NCI-H2196 (cell line): Measurements from ENCODE around the gene ACVR1B.

Experiments
- DNase-seq: peaks from one replicate; lab custom pipeline; 2025; ENCODE audit not compliant: unreplicated experiment; lab: John Stamatoyannopoulos, UW

ACVR1B gene

GRCh38 chr12:52020539-52021336 is 69.2 kb downstream of the ACVR1B start:
- DNase-seq = peak; percentile 52

DNA sequence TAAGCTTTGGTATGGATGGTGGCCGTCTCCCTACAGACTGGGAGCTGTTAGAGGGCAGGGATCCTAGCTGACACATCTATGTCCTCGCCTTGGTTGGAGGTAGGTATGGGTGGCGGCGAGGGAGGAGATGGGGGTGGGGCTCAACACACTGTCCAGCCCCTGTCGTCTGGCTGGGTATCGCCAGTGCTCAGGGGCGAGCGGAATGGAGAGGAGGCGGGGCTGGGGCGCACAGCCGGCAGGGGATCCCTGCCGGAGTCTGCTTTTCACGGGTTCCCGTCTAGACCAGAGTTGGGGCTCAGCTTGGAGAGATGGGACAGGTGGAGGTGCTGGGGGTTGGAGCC is 71.3 kb downstream of the ACVR1B start:
- DNase-seq = no peak

GRCh38 chr12:52023182-52023975 is 71.9 kb downstream of the ACVR1B start:
- peak; percentile 86 for DNase-seq

GRCh38 chr12:52023976-52024688 is 72.6 kb downstream of the ACVR1B start:
- no peak for DNase-seq

DNA sequence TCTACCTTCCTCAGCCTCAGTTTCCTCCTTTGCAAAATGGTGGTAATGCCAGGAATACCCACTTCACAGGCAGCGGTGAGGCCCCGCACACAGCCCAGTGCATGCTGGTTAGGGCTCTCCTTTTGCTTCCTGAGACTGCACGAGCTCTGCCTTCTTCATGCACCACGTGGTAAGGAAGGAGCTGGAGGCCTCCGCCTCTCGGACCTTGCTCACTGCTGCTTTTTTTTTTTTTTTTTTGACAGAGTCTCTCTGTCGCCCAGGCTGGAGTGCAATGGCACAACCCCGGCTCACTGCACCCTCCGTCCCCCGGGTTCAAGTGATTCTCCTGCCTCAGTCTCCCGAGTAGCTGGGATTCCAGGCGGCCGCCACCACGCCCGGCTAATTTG is 73.3 kb downstream of the ACVR1B start:
- DNase-seq = no peak

DNA sequence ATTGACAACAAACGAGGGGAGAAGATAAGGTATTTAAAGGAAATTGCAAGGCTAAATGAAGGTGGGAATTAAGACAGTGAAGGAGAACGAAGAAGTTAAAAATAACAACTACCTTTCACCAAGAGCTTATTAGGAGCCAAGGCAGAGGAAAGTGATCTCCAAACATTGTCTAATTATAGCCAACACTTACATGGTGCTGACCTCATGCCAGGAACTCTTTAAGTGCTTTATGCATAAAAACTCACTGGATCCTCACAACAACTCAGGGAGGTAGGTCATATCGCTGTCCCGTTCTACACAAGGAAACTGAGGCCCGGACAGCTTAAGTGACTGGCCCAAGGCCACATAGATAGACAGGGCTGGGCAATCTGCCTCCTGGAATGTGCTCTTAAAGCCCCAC is 74.8 kb downstream of the ACVR1B start:
- no peak for DNase-seq

DNA sequence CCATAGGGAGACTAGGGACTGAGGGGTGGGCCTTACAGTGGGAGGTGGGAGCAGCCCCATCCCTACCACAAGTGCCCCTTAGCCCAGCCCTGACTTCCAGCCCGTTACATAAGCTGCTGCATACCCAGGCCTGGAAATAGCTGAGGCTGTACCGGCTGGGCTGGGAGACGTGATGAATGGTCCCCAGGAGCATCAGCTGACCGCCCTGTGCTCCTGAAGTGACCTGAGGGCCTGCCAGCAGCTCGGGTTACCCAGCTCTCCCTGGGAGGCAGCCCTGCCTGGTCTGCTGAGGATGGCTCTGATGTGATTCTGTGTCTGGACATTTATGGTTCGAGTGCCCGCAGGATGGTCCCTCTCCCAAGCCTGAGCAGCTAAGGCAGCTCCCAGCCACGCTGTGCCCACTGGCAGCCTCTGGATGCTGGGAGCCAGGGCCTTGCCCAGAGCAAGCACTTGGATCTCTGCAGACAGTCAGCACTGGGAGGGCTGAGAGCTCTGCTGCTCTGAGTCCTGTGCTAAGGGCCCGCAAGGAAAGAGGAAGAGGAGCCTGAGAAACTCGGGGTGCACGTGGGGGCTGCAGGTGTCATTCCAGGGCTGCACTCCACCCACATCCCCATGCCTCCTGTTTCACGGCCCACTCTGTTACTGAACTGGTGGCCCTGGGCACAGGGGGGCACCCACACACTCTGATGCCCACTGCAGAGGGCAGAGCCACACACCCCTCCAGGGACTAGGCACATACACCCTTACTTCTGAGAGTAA is 75.8 kb downstream of the ACVR1B start:
- DNase-seq = peak; percentile 57

GRCh38 chr12:52029685-52030084 is 78.2 kb downstream of the ACVR1B start:
- DNase-seq = peak; percentile 92

DNA sequence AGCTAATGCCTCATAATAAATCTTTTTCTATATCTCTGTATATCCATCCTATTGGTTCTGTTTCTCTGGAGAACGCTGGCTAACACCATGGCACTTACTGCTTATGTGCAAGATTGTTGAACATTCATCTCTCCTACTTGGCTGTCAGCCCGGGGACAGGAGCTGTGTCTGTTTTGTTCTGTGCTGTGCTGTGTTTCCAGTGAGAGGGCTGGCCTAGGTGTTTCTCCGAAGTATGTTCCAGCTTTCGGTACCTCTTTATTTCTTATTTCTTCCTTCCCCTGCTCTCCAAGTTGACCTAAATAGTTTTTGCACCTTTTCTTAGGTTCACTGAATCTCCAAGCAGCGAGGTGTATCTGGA is 80.9 kb downstream of the ACVR1B start:
- peak; percentile 49 for DNase-seq

- DNase-seq = peak; percentile 96
These were observed 81.4 kb downstream of the ACVR1B start for GRCh38 chr12:52032804-52033445.

DNA sequence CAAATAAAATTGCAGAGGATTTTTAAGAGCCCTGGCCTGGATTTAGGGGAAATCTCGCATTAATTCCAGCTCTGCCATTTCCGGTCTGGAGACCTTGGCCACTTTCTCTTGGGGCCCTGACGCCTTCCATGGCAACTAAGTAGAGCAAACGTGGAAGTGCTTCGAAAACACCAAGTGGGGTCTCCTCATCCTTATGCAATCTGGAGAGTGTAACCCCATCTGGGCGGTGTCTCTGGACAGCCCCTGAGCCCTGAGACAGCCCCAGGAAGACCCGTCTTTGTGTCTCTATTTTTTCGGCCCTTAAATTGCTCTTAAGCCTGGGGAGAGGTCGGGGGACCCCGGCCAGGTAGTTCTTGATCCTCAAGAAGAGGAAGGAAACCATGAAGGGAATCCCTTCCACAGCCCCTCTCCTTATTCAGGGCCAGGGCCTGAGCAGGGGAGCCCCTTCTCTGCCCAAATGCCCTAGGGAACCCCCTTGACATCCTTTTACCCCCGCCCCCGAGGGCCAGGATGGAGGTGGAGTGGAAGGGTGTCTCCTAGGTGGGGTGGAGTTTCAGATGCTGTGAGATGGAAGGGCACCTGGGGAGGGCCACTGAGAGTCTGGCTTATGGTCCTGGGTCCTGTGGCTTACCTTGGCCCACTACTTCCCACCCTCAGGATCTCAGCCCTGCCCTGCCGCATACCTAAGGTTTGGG is 82.1 kb downstream of the ACVR1B start:
- no peak for DNase-seq

DNA sequence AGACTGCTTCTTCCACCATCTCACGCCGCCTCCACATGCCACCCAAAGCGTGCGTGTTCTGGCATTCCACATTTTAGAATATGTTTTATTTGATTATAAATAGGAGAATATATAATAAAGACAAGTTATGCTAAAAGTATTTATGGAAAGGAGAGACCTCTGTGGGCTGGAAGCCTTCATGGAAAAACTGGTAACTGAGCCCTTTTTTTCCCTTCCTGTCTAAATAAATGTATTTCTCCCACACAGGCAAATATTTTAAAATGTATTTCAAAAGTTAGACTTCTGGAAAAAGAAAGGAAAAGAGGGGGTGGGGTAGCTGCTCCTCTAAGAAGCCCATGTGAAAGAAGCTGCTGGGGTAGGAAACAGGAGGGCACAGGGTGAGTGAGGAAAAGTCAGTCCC is 83.7 kb downstream of the ACVR1B start:
- no peak for DNase-seq

DNA sequence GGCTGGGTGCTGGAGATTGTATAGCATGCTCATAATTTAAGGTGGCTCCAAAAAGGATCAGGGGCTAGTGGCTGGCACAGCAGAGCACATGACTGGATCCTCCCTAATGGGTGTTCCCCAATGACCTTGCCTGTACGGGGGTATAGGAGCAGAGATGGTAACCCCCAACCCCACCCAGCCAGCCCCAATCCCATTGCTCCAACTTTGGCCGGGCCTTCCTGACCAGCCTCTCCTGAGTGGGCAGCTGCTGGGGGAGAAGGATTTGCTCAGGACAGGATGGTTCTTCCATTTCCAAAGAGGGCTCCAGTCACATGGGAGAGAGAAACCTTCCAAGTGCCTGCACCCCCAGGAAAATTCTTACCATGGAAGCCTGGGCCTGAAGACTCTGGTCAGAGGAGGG is 84.4 kb downstream of the ACVR1B start:
- no peak for DNase-seq

GRCh38 chr12:52036587-52037171 is 85.2 kb downstream of the ACVR1B start:
- DNase-seq = peak; percentile 88

DNA sequence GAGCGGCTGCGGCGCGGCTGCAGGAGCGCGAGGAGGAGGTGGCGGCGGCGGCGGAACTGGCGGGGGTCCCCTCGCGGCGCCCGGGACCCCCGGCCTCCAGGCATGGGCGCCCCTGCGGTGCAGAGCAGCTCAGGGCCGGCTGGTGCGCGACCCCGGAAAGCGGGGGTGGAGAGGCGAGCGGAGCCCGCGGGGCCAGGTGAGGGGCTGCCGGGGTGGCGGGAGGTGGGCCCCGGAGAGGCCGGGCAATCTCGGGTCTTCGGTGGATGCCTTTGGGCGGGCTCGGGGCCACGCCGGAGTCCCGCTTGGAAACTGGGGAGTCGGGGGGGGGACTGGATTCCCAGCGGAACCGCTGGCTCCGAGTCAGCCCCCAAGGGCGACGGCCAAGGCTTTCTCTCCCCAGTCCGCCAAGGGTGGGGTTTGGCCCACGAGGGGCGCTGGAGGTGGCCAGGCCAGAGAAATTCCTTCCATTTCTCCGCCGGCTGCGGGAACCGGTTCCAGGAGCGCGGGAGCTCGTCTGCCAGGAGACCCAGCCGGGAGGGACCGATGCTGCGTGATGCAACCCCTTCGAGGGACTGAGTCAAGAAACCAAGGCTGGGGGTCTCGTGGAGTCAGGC is 85.9 kb downstream of the ACVR1B start:
- no peak for DNase-seq

GRCh38 chr12:52038447-52038846 is 86.9 kb downstream of the ACVR1B start:
- no peak for DNase-seq

GRCh38 chr12:52041035-52041434 is 89.5 kb downstream of the ACVR1B start:
- DNase-seq = no peak

- DNase-seq = peak; percentile 87
These were observed 90.2 kb downstream of the ACVR1B start for GRCh38 chr12:52041695-52042123.

GRCh38 chr12:52042706-52043385 is 91.3 kb downstream of the ACVR1B start:
- DNase-seq = peak; percentile 86
